ENCODE data around the gene PSPN. TPM values are rescaled to one million over a fixed set of nuclear protein-coding genes. Genes with fewer than 3 reads are reported as not detected.

PSPN gene
- total RNA-seq, 1 experiment from 2014 or later: 1.0 TPM

GRCh38 chr19:6379744-6380143 lies 4.0 kb upstream of the PSPN start:
- H3K9me3 ChIP-seq (ENCODE audit: low read length): no peaks in the 10 kb centered on the region
- DNase-seq: peak; percentile 23
- H2AFZ ChIP-seq (ENCODE audit: low read length): no peak overlapping the region
- H3K27ac ChIP-seq (ENCODE audit: low read length): no peak overlapping the region
- no peaks in the 10 kb centered on the region for H3K4me1 ChIP-seq (ENCODE audit: low read length)
- H3K9ac ChIP-seq (ENCODE audit: low read length): no peak overlapping the region
- H3K36me3 ChIP-seq (ENCODE audit: insufficient read depth, low read length): peaks cover 24% of the 10 kb centered on the region
- H3K4me2 ChIP-seq (ENCODE audit: low read depth, low read length, poor library complexity, severe bottlenecking): no peak overlapping the region
- no peaks in the 10 kb centered on the region for H3K27me3 ChIP-seq (ENCODE audit: low read length)
- no peaks in the 10 kb centered on the region for H3K9me2 ChIP-seq (replicated peaks; ENCODE audit: insufficient read depth, low read length)
- H3K4me3 ChIP-seq (ENCODE audit: low read length): no peak overlapping the region
- H3K79me2 ChIP-seq (ENCODE audit: low read length): no peaks in the 10 kb centered on the region
- no peaks in the 10 kb centered on the region for H4K20me1 ChIP-seq (ENCODE audit: insufficient read depth, low read depth, low read length)

GRCh38 chr19:6378486-6378885 lies 2.8 kb upstream of the PSPN start:
- H3K27ac ChIP-seq (ENCODE audit: low read length): no peak overlapping the region
- H3K36me3 ChIP-seq (ENCODE audit: insufficient read depth, low read length): peaks cover 21% of the 10 kb centered on the region
- no peak overlapping the region for H3K4me2 ChIP-seq (ENCODE audit: low read depth, low read length, poor library complexity, severe bottlenecking)
- peaks cover 8% of the 10 kb centered on the region for H3K4me1 ChIP-seq (ENCODE audit: low read length)
- no peak overlapping the region for H3K9ac ChIP-seq (ENCODE audit: low read length)
- DNase-seq: peak; percentile 37
- H2AFZ ChIP-seq (ENCODE audit: low read length): no peak overlapping the region
- no peaks in the 10 kb centered on the region for H3K27me3 ChIP-seq (ENCODE audit: low read length)
- H3K79me2 ChIP-seq (ENCODE audit: low read length): peaks cover 5% of the 10 kb centered on the region; the same call in 1 of the 2 replicates
- no peaks in the 10 kb centered on the region for H3K9me3 ChIP-seq (ENCODE audit: low read length)
- H4K20me1 ChIP-seq (ENCODE audit: insufficient read depth, low read depth, low read length): no peaks in the 10 kb centered on the region
- no peak overlapping the region for H3K4me3 ChIP-seq (ENCODE audit: low read length)
- H3K9me2 ChIP-seq (replicated peaks; ENCODE audit: insufficient read depth, low read length): no peaks in the 10 kb centered on the region

GRCh38 chr19:6378041-6378440 lies 2.3 kb upstream of the PSPN start:
- Histone ChIP-seq H3K4me2 (ENCODE audit: low read depth, low read length, poor library complexity, severe bottlenecking) (no peak overlapping the region), H3K36me3 (ENCODE audit: insufficient read depth, low read length) (peaks cover 21% of the 10 kb centered on the region), H2AFZ (ENCODE audit: low read length) (no peak overlapping the region), H4K20me1 (ENCODE audit: insufficient read depth, low read depth, low read length) (no peaks in the 10 kb centered on the region), H3K9ac (ENCODE audit: low read length) (no peak overlapping the region), H3K9me3 (ENCODE audit: low read length) (no peaks in the 10 kb centered on the region), H3K27ac (ENCODE audit: low read length) (no peak overlapping the region), H3K79me2 (ENCODE audit: low read length) (peaks cover 5% of the 10 kb centered on the region; the same call in 1 of the 2 replicates), H3K9me2 (replicated peaks; ENCODE audit: insufficient read depth, low read length) (no peaks in the 10 kb centered on the region), H3K4me3 (ENCODE audit: low read length) (no peak overlapping the region), H3K4me1 (ENCODE audit: low read length) (peaks cover 9% of the 10 kb centered on the region), H3K27me3 (ENCODE audit: low read length) (no peaks in the 10 kb centered on the region)
- peak; percentile 34 for DNase-seq

- no peak overlapping the region for H3K27ac ChIP-seq (ENCODE audit: low read length)
- H3K9ac ChIP-seq (ENCODE audit: low read length): no peak overlapping the region
- H3K4me1 ChIP-seq (ENCODE audit: low read length): peaks cover 9% of the 10 kb centered on the region
- no peaks in the 10 kb centered on the region for H3K9me3 ChIP-seq (ENCODE audit: low read length)
- H3K27me3 ChIP-seq (ENCODE audit: low read length): no peaks in the 10 kb centered on the region
- H3K9me2 ChIP-seq (replicated peaks; ENCODE audit: insufficient read depth, low read length): no peaks in the 10 kb centered on the region
- H3K4me3 ChIP-seq (ENCODE audit: low read length): no peak overlapping the region
- H3K36me3 ChIP-seq (ENCODE audit: insufficient read depth, low read length): peaks cover 19% of the 10 kb centered on the region
- H2AFZ ChIP-seq (ENCODE audit: low read length): no peak overlapping the region
- H3K79me2 ChIP-seq (ENCODE audit: low read length): peaks cover 5% of the 10 kb centered on the region; the same call in 1 of the 2 replicates
- H3K4me2 ChIP-seq (ENCODE audit: low read depth, low read length, poor library complexity, severe bottlenecking): no peak overlapping the region
- H4K20me1 ChIP-seq (ENCODE audit: insufficient read depth, low read depth, low read length): no peaks in the 10 kb centered on the region
- peak; percentile 40 for DNase-seq
Observed at GRCh38 chr19:6376512-6377190, 918 bp upstream of the PSPN start.

- Histone ChIP-seq H3K36me3 (ENCODE audit: insufficient read depth, low read length) (peaks cover 4% of the 10 kb centered on the region), H3K27me3 (ENCODE audit: low read length) (no peaks in the 10 kb centered on the region), H3K9me2 (replicated peaks; ENCODE audit: insufficient read depth, low read length) (no peaks in the 10 kb centered on the region), H2AFZ (ENCODE audit: low read length) (no peak overlapping the region), H3K9ac (ENCODE audit: low read length) (no peak overlapping the region), H3K4me3 (ENCODE audit: low read length) (no peak overlapping the region), H3K27ac (ENCODE audit: low read length) (no peak overlapping the region), H3K4me2 (ENCODE audit: low read depth, low read length, poor library complexity, severe bottlenecking) (no peak overlapping the region), H3K4me1 (ENCODE audit: low read length) (peaks cover 9% of the 10 kb centered on the region), H4K20me1 (ENCODE audit: insufficient read depth, low read depth, low read length) (no peaks in the 10 kb centered on the region), H3K79me2 (ENCODE audit: low read length) (peaks cover 5% of the 10 kb centered on the region; the same call in 1 of the 2 replicates), H3K9me3 (ENCODE audit: low read length) (no peaks in the 10 kb centered on the region)
- DNase-seq: peak; percentile 33
Observed at GRCh38 chr19:6374711-6375410, 872 bp downstream of the PSPN start.

- peaks cover 9% of the 10 kb centered on the region for H3K4me1 ChIP-seq (ENCODE audit: low read length)
- no peaks in the 10 kb centered on the region for H4K20me1 ChIP-seq (ENCODE audit: insufficient read depth, low read depth, low read length)
- H3K9ac ChIP-seq (ENCODE audit: low read length): peak overlapping the region; percentile 68
- no peaks in the 10 kb centered on the region for H3K9me2 ChIP-seq (replicated peaks; ENCODE audit: insufficient read depth, low read length)
- no peaks in the 10 kb centered on the region for H3K9me3 ChIP-seq (ENCODE audit: low read length)
- peak; percentile 30 for DNase-seq
- no peaks in the 10 kb centered on the region for H3K27me3 ChIP-seq (ENCODE audit: low read length)
- no peaks in the 10 kb centered on the region for H3K36me3 ChIP-seq (ENCODE audit: insufficient read depth, low read length)
- peak overlapping the region; percentile 69 for H3K4me3 ChIP-seq (ENCODE audit: low read length)
- no peak overlapping the region for H2AFZ ChIP-seq (ENCODE audit: low read length)
- H3K27ac ChIP-seq (ENCODE audit: low read length): no peak overlapping the region
- peaks cover 5% of the 10 kb centered on the region; the same call in 1 of the 2 replicates for H3K79me2 ChIP-seq (ENCODE audit: low read length)
- H3K4me2 ChIP-seq (ENCODE audit: low read depth, low read length, poor library complexity, severe bottlenecking): peak overlapping the region; percentile 81
Observed at GRCh38 chr19:6374161-6374709, 1.5 kb downstream of the PSPN start.

- Histone ChIP-seq H3K79me2 (ENCODE audit: low read length) (peaks cover 5% of the 10 kb centered on the region; the same call in 1 of the 2 replicates), H3K9me3 (ENCODE audit: low read length) (no peaks in the 10 kb centered on the region), H2AFZ (ENCODE audit: low read length) (no peak overlapping the region), H4K20me1 (ENCODE audit: insufficient read depth, low read depth, low read length) (no peaks in the 10 kb centered on the region), H3K27ac (ENCODE audit: low read length) (no peak overlapping the region), H3K9me2 (replicated peaks; ENCODE audit: insufficient read depth, low read length) (no peaks in the 10 kb centered on the region), H3K4me1 (ENCODE audit: low read length) (peaks cover 9% of the 10 kb centered on the region), H3K36me3 (ENCODE audit: insufficient read depth, low read length) (no peaks in the 10 kb centered on the region), H3K4me3 (ENCODE audit: low read length) (peak overlapping the region; percentile 69), H3K9ac (ENCODE audit: low read length) (peak overlapping the region; percentile 68), H3K4me2 (ENCODE audit: low read depth, low read length, poor library complexity, severe bottlenecking) (peak overlapping the region; percentile 81), H3K27me3 (ENCODE audit: low read length) (no peaks in the 10 kb centered on the region)
- no peak for DNase-seq
Observed at GRCh38 chr19:6373813-6374108, 2.0 kb downstream of the PSPN start.

- peak overlapping the region; percentile 83 for H3K4me2 ChIP-seq (ENCODE audit: low read depth, low read length, poor library complexity, severe bottlenecking)
- peak overlapping the region; percentile 92 for H2AFZ ChIP-seq (ENCODE audit: low read length)
- peak overlapping the region; percentile 95 for H3K9ac ChIP-seq (ENCODE audit: low read length)
- no peaks in the 10 kb centered on the region for H3K27me3 ChIP-seq (ENCODE audit: low read length)
- H3K9me3 ChIP-seq (ENCODE audit: low read length): no peaks in the 10 kb centered on the region
- H3K79me2 ChIP-seq (ENCODE audit: low read length): peaks cover 5% of the 10 kb centered on the region; the same call in 1 of the 2 replicates
- peak overlapping the region; percentile 89 for H3K27ac ChIP-seq (ENCODE audit: low read length)
- H3K4me1 ChIP-seq (ENCODE audit: low read length): peaks cover 9% of the 10 kb centered on the region
- H3K36me3 ChIP-seq (ENCODE audit: insufficient read depth, low read length): no peaks in the 10 kb centered on the region; the same call in 1 of the 2 replicates
- peak overlapping the region; percentile 91 for H3K4me3 ChIP-seq (ENCODE audit: low read length)
- H4K20me1 ChIP-seq (ENCODE audit: insufficient read depth, low read depth, low read length): no peaks in the 10 kb centered on the region
- H3K9me2 ChIP-seq (replicated peaks; ENCODE audit: insufficient read depth, low read length): no peaks in the 10 kb centered on the region
- DNase-seq: peak; percentile 99
Observed at GRCh38 chr19:6373096-6373812, 2.5 kb downstream of the PSPN start.
